ENCODE results near the gene RPL13.

Gene RPL13

DNA sequence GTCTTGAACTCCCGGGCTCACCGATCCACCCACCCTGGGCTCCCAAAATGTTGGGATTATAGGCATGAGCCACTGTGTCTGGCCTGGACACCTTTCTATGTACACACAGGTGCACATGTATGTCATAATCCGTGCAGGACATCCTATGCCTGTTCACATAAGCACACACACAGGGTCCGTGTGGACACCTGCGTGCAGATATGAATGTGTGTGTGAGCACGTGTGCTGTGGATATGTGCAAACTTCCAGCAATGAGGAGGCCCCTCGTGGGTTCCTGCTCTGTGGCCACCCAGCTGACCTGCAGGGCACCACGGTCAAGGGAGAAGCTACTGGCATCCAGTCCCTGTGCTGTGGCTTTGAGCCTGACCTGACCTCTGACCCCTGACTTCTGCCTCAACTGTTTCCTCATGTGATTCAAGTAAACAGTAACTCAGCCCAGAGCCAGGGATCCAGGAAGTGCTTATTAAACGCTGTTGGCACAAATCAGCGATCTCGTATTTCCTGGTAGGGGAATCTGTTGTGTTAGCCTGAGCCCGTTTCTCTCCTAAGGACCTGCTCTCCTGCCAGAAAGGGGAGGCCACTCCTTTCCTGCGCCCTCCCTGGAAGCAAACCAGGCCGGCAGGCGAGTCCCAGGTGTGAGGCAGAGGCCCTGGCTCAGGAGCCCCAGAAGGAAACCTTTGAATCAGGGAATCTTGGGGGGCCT is 21.5 kb downstream of the RPL13 start:
- no peak for TF ChIP-seq EZH2phosphoT487 (conservative IDR thresholded peaks at IDR 0.05; ENCODE audit: low read length)
- TF ChIP-seq, protein P1, sequence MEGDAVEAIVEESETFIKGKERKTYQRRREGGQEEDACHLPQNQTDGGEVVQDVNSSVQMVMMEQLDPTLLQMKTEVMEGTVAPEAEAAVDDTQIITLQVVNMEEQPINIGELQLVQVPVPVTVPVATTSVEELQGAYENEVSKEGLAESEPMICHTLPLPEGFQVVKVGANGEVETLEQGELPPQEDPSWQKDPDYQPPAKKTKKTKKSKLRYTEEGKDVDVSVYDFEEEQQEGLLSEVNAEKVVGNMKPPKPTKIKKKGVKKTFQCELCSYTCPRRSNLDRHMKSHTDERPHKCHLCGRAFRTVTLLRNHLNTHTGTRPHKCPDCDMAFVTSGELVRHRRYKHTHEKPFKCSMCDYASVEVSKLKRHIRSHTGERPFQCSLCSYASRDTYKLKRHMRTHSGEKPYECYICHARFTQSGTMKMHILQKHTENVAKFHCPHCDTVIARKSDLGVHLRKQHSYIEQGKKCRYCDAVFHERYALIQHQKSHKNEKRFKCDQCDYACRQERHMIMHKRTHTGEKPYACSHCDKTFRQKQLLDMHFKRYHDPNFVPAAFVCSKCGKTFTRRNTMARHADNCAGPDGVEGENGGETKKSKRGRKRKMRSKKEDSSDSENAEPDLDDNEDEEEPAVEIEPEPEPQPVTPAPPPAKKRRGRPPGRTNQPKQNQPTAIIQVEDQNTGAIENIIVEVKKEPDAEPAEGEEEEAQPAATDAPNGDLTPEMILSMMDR (IDR thresholded peaks at IDR 0.05; ENCODE audit: insufficient read depth, low read length, poor library complexity, severe bottlenecking), result no peak
- Histone ChIP-seq H3F3A (ENCODE audit: insufficient read depth) (no peaks in the 10 kb centered on the region), H3K27me3 (ENCODE audit: low read length) (no peaks in the 10 kb centered on the region), H3K9me3 (ENCODE audit: insufficient read depth, low read length) (no peaks in the 10 kb centered on the region), H4K20me1 (ENCODE audit: low read depth, low read length) (no peaks in the 10 kb centered on the region), H3K9me2 (replicated peaks; ENCODE audit: insufficient read depth, low read length) (no peaks in the 10 kb centered on the region), H3K4me2 (ENCODE audit: low read depth, low read length, poor library complexity, severe bottlenecking) (no peak overlapping the region), H3K27ac (ENCODE audit: low read depth, low read length) (no peak overlapping the region), H3K4me3 (ENCODE audit: insufficient read depth, low read length, poor library complexity, severe bottlenecking) (no peak overlapping the region), H3K9ac (ENCODE audit: low read length) (no peak overlapping the region), H3K36me3 (ENCODE audit: low read length) (no peaks in the 10 kb centered on the region), H3K79me2 (ENCODE audit: insufficient read depth, low read length) (no peaks in the 10 kb centered on the region), H2AFZ (ENCODE audit: low read depth, low read length, severe bottlenecking) (no peak overlapping the region)

DNA sequence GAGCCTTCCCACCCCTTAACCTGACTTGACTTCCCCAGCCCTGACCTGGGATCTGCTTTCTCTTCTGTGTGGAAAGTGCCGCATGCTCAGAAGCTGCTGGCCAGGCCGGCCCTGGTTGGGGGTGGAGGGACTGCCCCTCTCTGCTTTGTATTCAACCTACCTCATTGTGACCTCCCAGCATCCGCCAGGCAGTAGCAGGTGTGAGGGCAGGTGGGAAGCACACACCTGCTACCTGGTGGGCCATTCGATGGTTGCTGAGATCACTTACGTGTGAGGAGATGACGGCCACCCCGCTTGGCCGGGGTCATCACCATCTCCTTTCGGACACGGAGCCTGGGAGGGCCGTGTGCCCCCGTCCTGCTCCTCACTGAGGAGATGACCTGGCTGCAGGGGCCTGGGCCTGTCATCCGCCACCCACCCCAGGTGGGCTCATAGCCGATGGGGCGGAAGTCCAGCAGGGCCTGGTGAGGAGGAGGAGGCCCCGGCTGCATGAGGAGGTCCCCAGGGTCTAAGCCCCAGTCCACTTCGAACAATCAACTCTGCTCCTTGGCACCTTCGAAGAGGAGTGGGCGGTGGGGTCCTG is 22.2 kb downstream of the RPL13 start:
- no peak for TF ChIP-seq EZH2phosphoT487 (conservative IDR thresholded peaks at IDR 0.05; ENCODE audit: low read length)
- TF ChIP-seq, protein P1 (IDR thresholded peaks at IDR 0.05; ENCODE audit: insufficient read depth, low read length, poor library complexity, severe bottlenecking), result no peak
- H3K79me2 ChIP-seq (ENCODE audit: insufficient read depth, low read length), result no peaks in the 10 kb centered on the region
- H3K4me3 ChIP-seq (ENCODE audit: insufficient read depth, low read length, poor library complexity, severe bottlenecking), result no peak overlapping the region
- no peak overlapping the region for H3K4me2 ChIP-seq (ENCODE audit: low read depth, low read length, poor library complexity, severe bottlenecking)
- no peak overlapping the region for H2AFZ ChIP-seq (ENCODE audit: low read depth, low read length, severe bottlenecking)
- no peak overlapping the region for H3K27ac ChIP-seq (ENCODE audit: low read depth, low read length)
- H3K36me3 ChIP-seq (ENCODE audit: low read length), result no peaks in the 10 kb centered on the region
- H3K9me2 ChIP-seq (replicated peaks; ENCODE audit: insufficient read depth, low read length), result no peaks in the 10 kb centered on the region
- no peaks in the 10 kb centered on the region for H3K27me3 ChIP-seq (ENCODE audit: low read length)
- no peaks in the 10 kb centered on the region for H4K20me1 ChIP-seq (ENCODE audit: low read depth, low read length)
- H3K9ac ChIP-seq (ENCODE audit: low read length), result no peak overlapping the region
- no peaks in the 10 kb centered on the region for H3F3A ChIP-seq (ENCODE audit: insufficient read depth)
- no peaks in the 10 kb centered on the region for H3K9me3 ChIP-seq (ENCODE audit: insufficient read depth, low read length)

DNA sequence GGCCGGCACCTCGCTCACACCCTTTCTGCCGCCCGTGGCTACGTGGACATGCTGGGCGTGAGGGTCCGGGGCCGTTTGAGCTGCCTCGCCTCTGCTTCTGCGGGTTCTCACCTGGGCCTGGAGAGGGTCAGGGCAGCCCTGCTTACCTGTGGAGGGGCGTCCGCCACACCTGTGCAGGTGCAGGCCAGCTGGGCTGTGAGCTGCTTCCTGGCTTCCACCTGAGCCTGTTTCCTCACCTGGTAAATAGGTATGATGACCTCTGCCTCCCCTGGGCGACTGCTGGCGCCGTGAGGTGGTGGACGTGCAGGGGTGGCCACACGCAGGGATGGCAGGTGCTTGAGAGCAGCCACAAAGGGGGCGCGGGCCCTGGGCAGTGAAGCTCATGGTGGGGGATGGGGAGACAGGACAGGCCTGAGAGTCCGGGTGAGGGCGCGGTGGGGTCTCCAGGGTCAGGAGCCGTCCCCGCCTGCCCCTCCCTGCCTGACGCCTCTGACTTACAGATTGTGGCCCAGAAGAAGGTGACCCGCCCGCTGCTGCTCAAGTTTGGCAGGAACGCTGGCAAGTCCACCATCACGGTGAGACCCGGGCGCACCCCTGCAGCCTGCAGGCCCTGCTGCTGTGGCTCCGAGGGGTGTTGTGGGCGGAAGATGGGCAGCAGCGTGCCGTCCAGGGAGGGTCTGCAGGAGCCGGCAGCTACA is 22.9 kb downstream of the RPL13 start:
- H3K79me2 ChIP-seq (ENCODE audit: insufficient read depth, low read length), result no peaks in the 10 kb centered on the region
- H3K4me2 ChIP-seq (ENCODE audit: low read depth, low read length, poor library complexity, severe bottlenecking), result no peak overlapping the region
- no peak overlapping the region for H2AFZ ChIP-seq (ENCODE audit: low read depth, low read length, severe bottlenecking)
- no peak for TF ChIP-seq EZH2phosphoT487 (conservative IDR thresholded peaks at IDR 0.05; ENCODE audit: low read length)
- TF ChIP-seq, protein P1 (IDR thresholded peaks at IDR 0.05; ENCODE audit: insufficient read depth, low read length, poor library complexity, severe bottlenecking), result no peak
- H3K36me3 ChIP-seq (ENCODE audit: low read length), result no peaks in the 10 kb centered on the region
- H4K20me1 ChIP-seq (ENCODE audit: low read depth, low read length), result no peaks in the 10 kb centered on the region
- H3F3A ChIP-seq (ENCODE audit: insufficient read depth), result no peaks in the 10 kb centered on the region
- no peak overlapping the region for H3K9ac ChIP-seq (ENCODE audit: low read length)
- no peak overlapping the region for H3K27ac ChIP-seq (ENCODE audit: low read depth, low read length)
- no peaks in the 10 kb centered on the region for H3K9me2 ChIP-seq (replicated peaks; ENCODE audit: insufficient read depth, low read length)
- H3K4me3 ChIP-seq (ENCODE audit: insufficient read depth, low read length, poor library complexity, severe bottlenecking), result no peak overlapping the region
- no peaks in the 10 kb centered on the region for H3K27me3 ChIP-seq (ENCODE audit: low read length)
- no peaks in the 10 kb centered on the region for H3K9me3 ChIP-seq (ENCODE audit: insufficient read depth, low read length)

Data from SU-DHL-6 (cell line).